HepG2 (cell line): ENCODE data around the gene GAREM1. TPM values are rescaled to one million over a fixed set of nuclear protein-coding genes. Genes with fewer than 3 reads are reported as not detected.

Experiments
- CREB1 ChIP-seq, 2 experiments: fragments of 450-650 bp in 1 of 2; IDR thresholded peaks; 2 replicates each; pipeline ENCODE4 v1.6.1; 2016 to 2017; ENCODE audit warnings: control low read depth in 1 of 2, mild to moderate bottlenecking in 1 of 2, missing compliant biosample characterization in 1 of 2, missing genetic modification characterization in 1 of 2
- FOSL1 ChIP-seq: sonication (generic); formaldehyde crosslinking; IDR thresholded peaks from 2 replicates; pipeline ENCODE4 v1.9.0; 2021; ENCODE audit warnings: missing genetic modification reagents, borderline replicate concordance
- HIVEP1 ChIP-seq: sonication (generic); formaldehyde crosslinking; IDR thresholded peaks from 2 replicates; pipeline ENCODE4 v1.4.0; 2020; ENCODE audit warnings: mild to moderate bottlenecking, missing genetic modification reagents
- ISL2 ChIP-seq: sonication (generic); formaldehyde crosslinking; IDR thresholded peaks from 2 replicates; pipeline ENCODE4 v1.5.0; 2020; ENCODE audit warnings: missing genetic modification reagents
- MYNN ChIP-seq: sonication (generic); formaldehyde crosslinking; IDR thresholded peaks from 2 replicates; pipeline ENCODE4 v1.4.0; 2020; ENCODE audit warnings: mild to moderate bottlenecking, low read depth, missing genetic modification reagents
- RFX5 ChIP-seq: IDR thresholded peaks from 2 replicates; pipeline ENCODE4 v1.6.1; 2011; ENCODE audit warnings: low read depth, low read length, improper control_type of control experiment
- RXRA ChIP-seq: sonication (generic); formaldehyde crosslinking; IDR thresholded peaks from 2 replicates; pipeline ENCODE4 v1.5.1; 2020; ENCODE audit warnings: missing genetic modification reagents
- SATB2 ChIP-seq: sonication (generic); formaldehyde crosslinking; IDR thresholded peaks from 2 replicates; pipeline ENCODE4 v1.5.0; 2020; ENCODE audit warnings: missing genetic modification reagents
- U2AF2 ChIP-seq: fragments of 200-400 bp; formaldehyde crosslinking; IDR thresholded peaks from 2 replicates; pipeline ENCODE4 v1.6.1; 2017; ENCODE audit warnings: low read depth, mild to moderate bottlenecking, low read length
- ZC3H4 ChIP-seq: sonication (generic); formaldehyde crosslinking; IDR thresholded peaks from 2 replicates; pipeline ENCODE4 v1.4.0; 2020; ENCODE audit warnings: missing genetic modification reagents, borderline replicate concordance
- ZNF10 ChIP-seq: sonication (generic); formaldehyde crosslinking; IDR thresholded peaks from 2 replicates; pipeline ENCODE4 v1.4.0; 2020; ENCODE audit warnings: mild to moderate bottlenecking, low read depth, missing genetic modification reagents, borderline replicate concordance
- ZNF468 ChIP-seq: sonication (generic); formaldehyde crosslinking; IDR thresholded peaks from 2 replicates; pipeline ENCODE4 v1.8.0; 2022; ENCODE audit warnings: mild to moderate bottlenecking, moderate library complexity, missing genetic modification reagents
- ZNF615 ChIP-seq: sonication (generic); formaldehyde crosslinking; IDR thresholded peaks from 2 replicates; pipeline ENCODE4 v1.5.0; 2020; ENCODE audit warnings: mild to moderate bottlenecking, missing genetic modification reagents, borderline replicate concordance
- polyA plus RNA-seq, 8 experiments: library from polyadenylated mRNA; depleted of rRNA in 3 of 8; stranded (reverse) in 7 of 8; unstranded in 1 of 8; fragments of >200 nt; fragmentation: Illumina TruSeq in 4 of 8; extraction: Trizol in 4 of 8; gene quantifications; 2 replicates each; pipeline versions ENCODE4 v1.2.1 to v1.2.3, GENCODE V29; 2011 to 2016; ENCODE audit warnings: low read depth in 4 of 8, missing spikeins in 1 of 8, mixed read lengths in 1 of 8; ENCODE audit not compliant: insufficient read depth in 1 of 8
- total RNA-seq, 5 experiments: library from RNA; depleted of rRNA; stranded (reverse); fragments of >200 nt; fragmentation: Illumina TruSeq; extraction: Trizol; gene quantifications; 2 replicates each; pipeline ENCODE4 v1.2.3, GENCODE V29; 2016; ENCODE audit warnings: low read depth in 1 of 5
- TF ChIP-seq, protein P1 (sequence below): sonication (generic); formaldehyde crosslinking; IDR thresholded peaks from 2 replicates; pipeline ENCODE4 v1.4.0; 2020; ENCODE audit warnings: missing genetic modification reagents
- TF ChIP-seq, protein P2 (sequence below): sonication (generic); formaldehyde crosslinking; IDR thresholded peaks from 2 replicates; pipeline ENCODE4 v1.4.0; 2020; ENCODE audit warnings: low read depth, missing genetic modification reagents
- TF ChIP-seq, protein P3 (sequence below): sonication (generic); formaldehyde crosslinking; IDR thresholded peaks from 2 replicates; pipeline ENCODE4 v1.4.0; 2020; ENCODE audit warnings: missing genetic modification reagents, borderline replicate concordance
- TF ChIP-seq, protein P4 (sequence below): sonication (generic); formaldehyde crosslinking; IDR thresholded peaks from 2 replicates; pipeline ENCODE4 v1.8.1; 2022; ENCODE audit warnings: mild to moderate bottlenecking, missing genetic modification reagents

Gene GAREM1
- total and polyA plus RNA-seq, 2 of the 13 experiments (the other 11 are each of a cell fraction or from before 2014, with no cell fraction given) = 2.5 to 2.9 TPM

DNA sequence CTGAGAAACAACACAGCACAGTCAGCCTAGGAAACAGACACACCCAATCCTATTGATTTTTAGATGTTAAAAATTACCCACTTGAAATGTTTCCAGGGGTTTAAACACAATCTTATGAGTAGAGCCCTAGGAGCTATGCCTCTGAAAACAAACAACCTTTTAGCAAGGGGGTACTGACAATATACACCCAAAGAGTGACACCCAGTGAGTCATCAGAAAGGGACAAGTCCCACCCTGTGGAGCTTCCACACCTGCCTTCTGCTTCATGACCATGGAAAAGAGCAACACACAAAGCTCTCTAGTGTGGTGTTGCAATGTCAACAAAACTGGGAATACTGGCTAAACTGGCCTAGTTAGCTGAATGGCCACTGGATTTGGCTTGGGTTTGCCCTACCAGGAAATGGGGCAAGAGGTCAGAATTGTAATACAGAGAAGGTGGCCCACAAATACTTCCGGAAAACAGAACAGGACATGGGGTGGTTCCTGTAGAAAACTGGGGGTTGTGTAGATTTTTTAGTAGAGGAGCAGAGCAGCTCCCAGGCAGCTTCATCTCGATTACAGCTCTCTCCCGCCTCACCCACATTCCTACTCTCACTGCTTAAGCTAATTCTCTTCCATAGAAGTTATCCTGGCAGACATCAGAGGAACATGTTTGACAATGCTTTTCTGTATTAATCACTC, 98.2 kb downstream of the GAREM1 start (continued):
- TF ChIP-seq, protein P1, sequence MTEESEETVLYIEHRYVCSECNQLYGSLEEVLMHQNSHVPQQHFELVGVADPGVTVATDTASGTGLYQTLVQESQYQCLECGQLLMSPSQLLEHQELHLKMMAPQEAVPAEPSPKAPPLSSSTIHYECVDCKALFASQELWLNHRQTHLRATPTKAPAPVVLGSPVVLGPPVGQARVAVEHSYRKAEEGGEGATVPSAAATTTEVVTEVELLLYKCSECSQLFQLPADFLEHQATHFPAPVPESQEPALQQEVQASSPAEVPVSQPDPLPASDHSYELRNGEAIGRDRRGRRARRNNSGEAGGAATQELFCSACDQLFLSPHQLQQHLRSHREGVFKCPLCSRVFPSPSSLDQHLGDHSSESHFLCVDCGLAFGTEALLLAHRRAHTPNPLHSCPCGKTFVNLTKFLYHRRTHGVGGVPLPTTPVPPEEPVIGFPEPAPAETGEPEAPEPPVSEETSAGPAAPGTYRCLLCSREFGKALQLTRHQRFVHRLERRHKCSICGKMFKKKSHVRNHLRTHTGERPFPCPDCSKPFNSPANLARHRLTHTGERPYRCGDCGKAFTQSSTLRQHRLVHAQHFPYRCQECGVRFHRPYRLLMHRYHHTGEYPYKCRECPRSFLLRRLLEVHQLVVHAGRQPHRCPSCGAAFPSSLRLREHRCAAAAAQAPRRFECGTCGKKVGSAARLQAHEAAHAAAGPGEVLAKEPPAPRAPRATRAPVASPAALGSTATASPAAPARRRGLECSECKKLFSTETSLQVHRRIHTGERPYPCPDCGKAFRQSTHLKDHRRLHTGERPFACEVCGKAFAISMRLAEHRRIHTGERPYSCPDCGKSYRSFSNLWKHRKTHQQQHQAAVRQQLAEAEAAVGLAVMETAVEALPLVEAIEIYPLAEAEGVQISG (CRISPR knock-in tag) = peak; percentile 58
- TF ChIP-seq RXRA (CRISPR knock-in tag) (peak; percentile 64; the same call in 1 of the 2 replicates), MYNN (CRISPR knock-in tag) (no peak), ZNF10 (no peak), CREB1 (IDR thresholded peaks at IDR 0.05) (peak; percentile 89), CREB1 (CRISPR knock-in tag; IDR thresholded peaks at IDR 0.05) (peak; percentile 95), ZNF468 (CRISPR knock-in tag) (no peak), FOSL1 (CRISPR knock-in tag) (peak; percentile 78; the same call in 1 of the 2 replicates), ZC3H4 (CRISPR knock-in tag) (no peak), ZNF615 (CRISPR knock-in tag) (no peak), HIVEP1 (CRISPR knock-in tag) (no peak), SATB2 (no peak), RFX5 (no peak), ISL2 (CRISPR knock-in tag) (peak; percentile 79; the same call in 1 of the 2 replicates), U2AF2 (no peak)
- TF ChIP-seq, protein P2, sequence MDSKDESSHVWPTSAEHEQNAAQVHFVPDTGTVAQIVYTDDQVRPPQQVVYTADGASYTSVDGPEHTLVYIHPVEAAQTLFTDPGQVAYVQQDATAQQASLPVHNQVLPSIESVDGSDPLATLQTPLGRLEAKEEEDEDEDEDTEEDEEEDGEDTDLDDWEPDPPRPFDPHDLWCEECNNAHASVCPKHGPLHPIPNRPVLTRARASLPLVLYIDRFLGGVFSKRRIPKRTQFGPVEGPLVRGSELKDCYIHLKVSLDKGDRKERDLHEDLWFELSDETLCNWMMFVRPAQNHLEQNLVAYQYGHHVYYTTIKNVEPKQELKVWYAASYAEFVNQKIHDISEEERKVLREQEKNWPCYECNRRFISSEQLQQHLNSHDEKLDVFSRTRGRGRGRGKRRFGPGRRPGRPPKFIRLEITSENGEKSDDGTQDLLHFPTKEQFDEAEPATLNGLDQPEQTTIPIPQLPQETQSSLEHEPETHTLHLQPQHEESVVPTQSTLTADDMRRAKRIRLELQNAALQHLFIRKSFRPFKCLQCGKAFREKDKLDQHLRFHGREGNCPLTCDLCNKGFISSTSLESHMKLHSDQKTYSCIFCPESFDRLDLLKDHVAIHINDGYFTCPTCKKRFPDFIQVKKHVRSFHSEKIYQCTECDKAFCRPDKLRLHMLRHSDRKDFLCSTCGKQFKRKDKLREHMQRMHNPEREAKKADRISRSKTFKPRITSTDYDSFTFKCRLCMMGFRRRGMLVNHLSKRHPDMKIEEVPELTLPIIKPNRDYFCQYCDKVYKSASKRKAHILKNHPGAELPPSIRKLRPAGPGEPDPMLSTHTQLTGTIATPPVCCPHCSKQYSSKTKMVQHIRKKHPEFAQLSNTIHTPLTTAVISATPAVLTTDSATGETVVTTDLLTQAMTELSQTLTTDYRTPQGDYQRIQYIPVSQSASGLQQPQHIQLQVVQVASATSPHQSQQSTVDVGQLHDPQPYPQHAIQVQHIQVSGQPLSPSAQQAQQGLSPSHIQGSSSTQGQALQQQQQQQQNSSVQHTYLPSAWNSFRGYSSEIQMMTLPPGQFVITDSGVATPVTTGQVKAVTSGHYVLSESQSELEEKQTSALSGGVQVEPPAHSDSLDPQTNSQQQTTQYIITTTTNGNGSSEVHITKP (CRISPR knock-in tag) = peak; percentile 54; the same call in 1 of the 2 replicates
- TF ChIP-seq, protein P3, sequence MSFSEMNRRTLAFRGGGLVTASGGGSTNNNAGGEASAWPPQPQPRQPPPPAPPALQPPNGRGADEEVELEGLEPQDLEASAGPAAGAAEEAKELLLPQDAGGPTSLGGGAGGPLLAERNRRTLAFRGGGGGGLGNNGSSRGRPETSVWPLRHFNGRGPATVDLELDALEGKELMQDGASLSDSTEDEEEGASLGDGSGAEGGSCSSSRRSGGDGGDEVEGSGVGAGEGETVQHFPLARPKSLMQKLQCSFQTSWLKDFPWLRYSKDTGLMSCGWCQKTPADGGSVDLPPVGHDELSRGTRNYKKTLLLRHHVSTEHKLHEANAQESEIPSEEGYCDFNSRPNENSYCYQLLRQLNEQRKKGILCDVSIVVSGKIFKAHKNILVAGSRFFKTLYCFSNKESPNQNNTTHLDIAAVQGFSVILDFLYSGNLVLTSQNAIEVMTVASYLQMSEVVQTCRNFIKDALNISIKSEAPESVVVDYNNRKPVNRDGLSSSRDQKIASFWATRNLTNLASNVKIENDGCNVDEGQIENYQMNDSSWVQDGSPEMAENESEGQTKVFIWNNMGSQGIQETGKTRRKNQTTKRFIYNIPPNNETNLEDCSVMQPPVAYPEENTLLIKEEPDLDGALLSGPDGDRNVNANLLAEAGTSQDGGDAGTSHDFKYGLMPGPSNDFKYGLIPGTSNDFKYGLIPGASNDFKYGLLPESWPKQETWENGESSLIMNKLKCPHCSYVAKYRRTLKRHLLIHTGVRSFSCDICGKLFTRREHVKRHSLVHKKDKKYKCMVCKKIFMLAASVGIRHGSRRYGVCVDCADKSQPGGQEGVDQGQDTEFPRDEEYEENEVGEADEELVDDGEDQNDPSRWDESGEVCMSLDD (CRISPR knock-in tag) = peak; percentile 62; the same call in 1 of the 2 replicates
- TF ChIP-seq, protein P4, sequence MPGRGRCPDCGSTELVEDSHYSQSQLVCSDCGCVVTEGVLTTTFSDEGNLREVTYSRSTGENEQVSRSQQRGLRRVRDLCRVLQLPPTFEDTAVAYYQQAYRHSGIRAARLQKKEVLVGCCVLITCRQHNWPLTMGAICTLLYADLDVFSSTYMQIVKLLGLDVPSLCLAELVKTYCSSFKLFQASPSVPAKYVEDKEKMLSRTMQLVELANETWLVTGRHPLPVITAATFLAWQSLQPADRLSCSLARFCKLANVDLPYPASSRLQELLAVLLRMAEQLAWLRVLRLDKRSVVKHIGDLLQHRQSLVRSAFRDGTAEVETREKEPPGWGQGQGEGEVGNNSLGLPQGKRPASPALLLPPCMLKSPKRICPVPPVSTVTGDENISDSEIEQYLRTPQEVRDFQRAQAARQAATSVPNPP (CRISPR knock-in tag) = no peak
